WTC11 (cell line): ENCODE results near the gene MAML3. TPM values are rescaled to one million over a fixed set of nuclear protein-coding genes. Genes with fewer than 3 reads are reported as not detected.

Source experiments
- ATAC-seq: fragments of 200-7000 bp; cut with Tn5 transposase; 2 replicates; pipeline ENCODE4 v1.10.0; 2021; ENCODE audit warnings: mild to moderate bottlenecking, moderate library complexity
- CTCF ChIA-PET: fragments of 300-600 bp; sonication (Branson Sonifier 250); formaldehyde crosslinking; loops from one replicate; lab custom pipeline; 2021; ENCODE audit warnings: antibody characterized with exemption; lab: Charles Lee
- POLR2A ChIA-PET: fragments of 350-600 bp; sonication (Branson Sonifier 250); formaldehyde crosslinking; loops from one replicate; lab custom pipeline; 2021; ENCODE audit warnings: antibody characterized with exemption; lab: Charles Lee
- DNase-seq: peaks from one replicate; pipeline ENCODE4 v3.0.0; 2021; ENCODE audit warnings: low spot score
- H3K27ac Mint-ChIP-seq: 2 replicates; pipeline ENCODE4 v1.8.0; 2021; ENCODE audit warnings: mixed read lengths
- H3K27me3 Mint-ChIP-seq: 2 replicates; pipeline ENCODE4 v1.8.0; 2021; ENCODE audit warnings: low read depth, mild to moderate bottlenecking, moderate library complexity, mixed read lengths
- H3K36me3 Mint-ChIP-seq: 2 replicates; pipeline ENCODE4 v1.8.0; 2021; ENCODE audit warnings: mixed read lengths
- H3K4me1 Mint-ChIP-seq: 2 replicates; pipeline ENCODE4 v1.8.0; 2022; ENCODE audit warnings: mixed read lengths
- H3K4me3 Mint-ChIP-seq: 2 replicates; pipeline ENCODE4 v1.8.0; 2021; ENCODE audit warnings: mild to moderate bottlenecking, moderate library complexity, mixed read lengths
- H3K9me3 Mint-ChIP-seq: 2 replicates; pipeline ENCODE4 v1.8.0; 2021; ENCODE audit warnings: mixed read lengths
- ETV6 ChIP-seq: sonication (generic); formaldehyde crosslinking; IDR thresholded peaks from 2 replicates; pipeline ENCODE4 v1.8.1; 2022; ENCODE audit warnings: mild to moderate bottlenecking, missing genetic modification reagents
- FOXK1 ChIP-seq: sonication (generic); formaldehyde crosslinking; IDR thresholded peaks from 2 replicates; pipeline ENCODE4 v1.8.0; 2022; ENCODE audit warnings: mild to moderate bottlenecking, moderate library complexity, missing genetic modification reagents
- HMGA2 ChIP-seq: fragments of 250-450 bp; sonication (Bioruptor Pico); IDR thresholded peaks from 2 replicates; pipeline ENCODE4 v1.4.0; 2021; ENCODE audit warnings: mild to moderate bottlenecking, moderate library complexity
- KAT7 ChIP-seq: sonication (generic); formaldehyde crosslinking; IDR thresholded peaks from 2 replicates; pipeline ENCODE4 v1.8.1; 2023; ENCODE audit warnings: missing genetic modification reagents, mild to moderate bottlenecking, borderline replicate concordance
- MYBL2 ChIP-seq: sonication (generic); formaldehyde crosslinking; IDR thresholded peaks from 2 replicates; pipeline ENCODE4 v1.8.1; 2023; ENCODE audit warnings: mild to moderate bottlenecking, moderate library complexity, missing genetic modification reagents
- NR3C1 ChIP-seq: sonication (generic); formaldehyde crosslinking; conservative IDR thresholded peaks from 2 replicates; pipeline ENCODE4 v1.8.1; 2023; ENCODE audit warnings: low read depth, mild to moderate bottlenecking, missing genetic modification reagents
- SMAD3 ChIP-seq: sonication (generic); formaldehyde crosslinking; IDR thresholded peaks from 2 replicates; pipeline ENCODE4 v1.8.0; 2022; ENCODE audit warnings: missing genetic modification reagents, mild to moderate bottlenecking, borderline replicate concordance
- SP1 ChIP-seq: sonication (generic); formaldehyde crosslinking; conservative IDR thresholded peaks from 2 replicates; pipeline ENCODE4 v1.8.1; 2022; ENCODE audit warnings: missing genetic modification reagents
- ZNF263 ChIP-seq: sonication (generic); formaldehyde crosslinking; IDR thresholded peaks from 2 replicates; pipeline ENCODE4 v1.8.1; 2022; ENCODE audit warnings: low read depth, mild to moderate bottlenecking, moderate library complexity, missing genetic modification reagents
- ZNF671 ChIP-seq: fragments of 250-450 bp; sonication (Bioruptor Pico); IDR thresholded peaks from 2 replicates; pipeline ENCODE4 v1.8.0; 2021; ENCODE audit warnings: mild to moderate bottlenecking
- total RNA-seq: library from RNA; stranded (reverse); gene quantifications from 3 replicates; pipeline ENCODE4 v1.2.3, GENCODE V29; 2021
- TF ChIP-seq, protein P1 (sequence below): sonication (generic); formaldehyde crosslinking; IDR thresholded peaks from 2 replicates; pipeline ENCODE4 v1.8.1; 2023; ENCODE audit warnings: mild to moderate bottlenecking, missing genetic modification reagents, borderline replicate concordance
- TF ChIP-seq, protein P2 (sequence below): sonication (generic); formaldehyde crosslinking; IDR thresholded peaks from 2 replicates; pipeline ENCODE4 v1.8.0; 2022; ENCODE audit warnings: mild to moderate bottlenecking, missing genetic modification reagents
- TF ChIP-seq, protein P3 (sequence below): sonication (generic); formaldehyde crosslinking; IDR thresholded peaks from 2 replicates; pipeline ENCODE4 v1.8.0; 2023; ENCODE audit warnings: missing genetic modification reagents, mild to moderate bottlenecking, borderline replicate concordance
- TF ChIP-seq, protein P4 (sequence below): sonication (generic); formaldehyde crosslinking; IDR thresholded peaks from 2 replicates; pipeline ENCODE4 v1.8.1; 2022; ENCODE audit warnings: missing genetic modification reagents, borderline replicate concordance
- TF ChIP-seq, protein P5 (sequence below): sonication (generic); formaldehyde crosslinking; IDR thresholded peaks from 2 replicates; pipeline ENCODE4 v1.8.0; 2022; ENCODE audit warnings: mild to moderate bottlenecking, missing genetic modification reagents
- TF ChIP-seq, protein P6 (sequence below): fragments of 250-450 bp; sonication (Bioruptor Pico); IDR thresholded peaks from 2 replicates; pipeline ENCODE4 v1.8.0; 2021; ENCODE audit warnings: mild to moderate bottlenecking
- TF ChIP-seq, protein P7 (sequence below): sonication (generic); formaldehyde crosslinking; IDR thresholded peaks from 2 replicates; pipeline ENCODE4 v1.8.1; 2023; ENCODE audit warnings: mild to moderate bottlenecking, missing genetic modification reagents
- TF ChIP-seq, protein P8 (sequence below): sonication (generic); formaldehyde crosslinking; IDR thresholded peaks from 2 replicates; pipeline ENCODE4 v1.8.1; 2022; ENCODE audit warnings: low read depth, missing genetic modification reagents, borderline replicate concordance

The MAML3 gene
- total RNA-seq, 1 experiment from 2014 or later: 7.4 TPM

DNA sequence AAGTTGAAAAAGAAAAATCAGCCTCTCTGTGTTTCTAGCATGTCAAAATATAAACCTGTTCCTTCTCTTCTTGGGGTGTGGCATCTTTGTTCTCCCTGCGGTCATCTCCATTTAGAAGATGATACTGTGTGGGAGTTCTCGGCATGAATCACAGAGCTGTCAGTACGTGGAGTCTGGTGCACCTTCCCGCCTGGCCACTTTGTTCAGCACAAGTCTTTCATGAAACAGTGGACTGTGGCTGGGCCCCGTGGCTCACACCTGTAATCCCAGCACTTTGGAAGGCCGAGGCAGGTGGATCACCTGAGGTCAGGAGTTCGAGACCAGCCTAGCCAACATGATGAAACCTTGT lies 166.5 kb downstream of the MAML3 start:
- no peaks in the 10 kb centered on the region for H3K9me3 Mint-ChIP-seq

DNA sequence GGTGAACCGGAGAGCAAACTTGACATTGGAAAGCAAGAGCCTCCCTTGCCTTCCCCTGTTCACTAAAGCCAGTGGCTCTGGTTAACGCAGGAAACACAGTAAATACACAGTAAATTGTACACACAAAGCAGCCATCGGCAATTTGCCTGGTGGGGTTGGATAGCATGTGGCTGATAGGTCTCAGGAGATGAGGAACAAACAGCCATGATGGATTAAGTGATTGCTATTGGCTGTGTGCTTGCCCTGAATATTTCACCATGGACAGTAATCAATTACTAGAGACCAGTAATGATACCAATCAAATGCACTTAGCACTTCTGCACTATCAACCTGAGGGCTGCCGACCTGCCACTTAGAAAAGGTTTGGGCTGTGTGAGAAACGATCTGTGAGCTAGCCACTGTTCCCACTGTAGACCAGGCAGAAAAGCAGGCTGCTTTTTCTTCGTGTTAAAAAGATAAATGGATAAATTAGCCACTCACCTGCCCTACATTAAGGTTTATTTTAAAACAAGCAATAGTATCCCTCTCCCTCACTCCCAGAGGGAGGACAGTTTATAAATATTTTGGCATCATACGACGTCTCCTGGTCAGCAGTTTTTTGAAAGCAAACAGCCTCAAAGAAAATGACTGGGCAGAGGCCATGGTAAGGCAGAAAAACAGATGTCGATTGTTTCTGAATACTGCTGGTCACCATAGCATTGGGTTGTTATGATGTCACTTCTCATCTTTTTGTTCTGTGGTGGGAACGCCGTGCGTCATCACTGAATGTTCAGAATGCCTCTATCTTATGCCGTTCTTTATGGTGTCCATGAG lies 167.1 kb downstream of the MAML3 start:
- H3K36me3 Mint-ChIP-seq: no peaks in the 10 kb centered on the region
- H3K27me3 Mint-ChIP-seq: no peaks in the 10 kb centered on the region
- ChIA-PET CTCF (no interaction called here), POLR2A (no interaction called here)
- H3K27ac Mint-ChIP-seq: no peak overlapping the region; the same call in 1 of the 2 replicates
- DNase-seq (no peak), ATAC-seq (no peak)
- H3K9me3 Mint-ChIP-seq: no peaks in the 10 kb centered on the region
- H3K4me3 Mint-ChIP-seq: no peak overlapping the region
- H3K4me1 Mint-ChIP-seq: peaks cover 24% of the 10 kb centered on the region
- TF ChIP-seq ZNF263 (CRISPR knock-in tag) (no peak), FOXK1 (no peak), SMAD3 (CRISPR knock-in tag) (no peak)
- TF ChIP-seq, protein P1, sequence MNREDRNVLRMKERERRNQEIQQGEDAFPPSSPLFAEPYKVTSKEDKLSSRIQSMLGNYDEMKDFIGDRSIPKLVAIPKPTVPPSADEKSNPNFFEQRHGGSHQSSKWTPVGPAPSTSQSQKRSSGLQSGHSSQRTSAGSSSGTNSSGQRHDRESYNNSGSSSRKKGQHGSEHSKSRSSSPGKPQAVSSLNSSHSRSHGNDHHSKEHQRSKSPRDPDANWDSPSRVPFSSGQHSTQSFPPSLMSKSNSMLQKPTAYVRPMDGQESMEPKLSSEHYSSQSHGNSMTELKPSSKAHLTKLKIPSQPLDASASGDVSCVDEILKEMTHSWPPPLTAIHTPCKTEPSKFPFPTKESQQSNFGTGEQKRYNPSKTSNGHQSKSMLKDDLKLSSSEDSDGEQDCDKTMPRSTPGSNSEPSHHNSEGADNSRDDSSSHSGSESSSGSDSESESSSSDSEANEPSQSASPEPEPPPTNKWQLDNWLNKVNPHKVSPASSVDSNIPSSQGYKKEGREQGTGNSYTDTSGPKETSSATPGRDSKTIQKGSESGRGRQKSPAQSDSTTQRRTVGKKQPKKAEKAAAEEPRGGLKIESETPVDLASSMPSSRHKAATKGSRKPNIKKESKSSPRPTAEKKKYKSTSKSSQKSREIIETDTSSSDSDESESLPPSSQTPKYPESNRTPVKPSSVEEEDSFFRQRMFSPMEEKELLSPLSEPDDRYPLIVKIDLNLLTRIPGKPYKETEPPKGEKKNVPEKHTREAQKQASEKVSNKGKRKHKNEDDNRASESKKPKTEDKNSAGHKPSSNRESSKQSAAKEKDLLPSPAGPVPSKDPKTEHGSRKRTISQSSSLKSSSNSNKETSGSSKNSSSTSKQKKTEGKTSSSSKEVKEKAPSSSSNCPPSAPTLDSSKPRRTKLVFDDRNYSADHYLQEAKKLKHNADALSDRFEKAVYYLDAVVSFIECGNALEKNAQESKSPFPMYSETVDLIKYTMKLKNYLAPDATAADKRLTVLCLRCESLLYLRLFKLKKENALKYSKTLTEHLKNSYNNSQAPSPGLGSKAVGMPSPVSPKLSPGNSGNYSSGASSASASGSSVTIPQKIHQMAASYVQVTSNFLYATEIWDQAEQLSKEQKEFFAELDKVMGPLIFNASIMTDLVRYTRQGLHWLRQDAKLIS (CRISPR knock-in tag): no peak
- TF ChIP-seq, protein P2, sequence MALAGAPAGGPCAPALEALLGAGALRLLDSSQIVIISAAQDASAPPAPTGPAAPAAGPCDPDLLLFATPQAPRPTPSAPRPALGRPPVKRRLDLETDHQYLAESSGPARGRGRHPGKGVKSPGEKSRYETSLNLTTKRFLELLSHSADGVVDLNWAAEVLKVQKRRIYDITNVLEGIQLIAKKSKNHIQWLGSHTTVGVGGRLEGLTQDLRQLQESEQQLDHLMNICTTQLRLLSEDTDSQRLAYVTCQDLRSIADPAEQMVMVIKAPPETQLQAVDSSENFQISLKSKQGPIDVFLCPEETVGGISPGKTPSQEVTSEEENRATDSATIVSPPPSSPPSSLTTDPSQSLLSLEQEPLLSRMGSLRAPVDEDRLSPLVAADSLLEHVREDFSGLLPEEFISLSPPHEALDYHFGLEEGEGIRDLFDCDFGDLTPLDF (CRISPR knock-in tag): no peak
- TF ChIP-seq, protein P3, sequence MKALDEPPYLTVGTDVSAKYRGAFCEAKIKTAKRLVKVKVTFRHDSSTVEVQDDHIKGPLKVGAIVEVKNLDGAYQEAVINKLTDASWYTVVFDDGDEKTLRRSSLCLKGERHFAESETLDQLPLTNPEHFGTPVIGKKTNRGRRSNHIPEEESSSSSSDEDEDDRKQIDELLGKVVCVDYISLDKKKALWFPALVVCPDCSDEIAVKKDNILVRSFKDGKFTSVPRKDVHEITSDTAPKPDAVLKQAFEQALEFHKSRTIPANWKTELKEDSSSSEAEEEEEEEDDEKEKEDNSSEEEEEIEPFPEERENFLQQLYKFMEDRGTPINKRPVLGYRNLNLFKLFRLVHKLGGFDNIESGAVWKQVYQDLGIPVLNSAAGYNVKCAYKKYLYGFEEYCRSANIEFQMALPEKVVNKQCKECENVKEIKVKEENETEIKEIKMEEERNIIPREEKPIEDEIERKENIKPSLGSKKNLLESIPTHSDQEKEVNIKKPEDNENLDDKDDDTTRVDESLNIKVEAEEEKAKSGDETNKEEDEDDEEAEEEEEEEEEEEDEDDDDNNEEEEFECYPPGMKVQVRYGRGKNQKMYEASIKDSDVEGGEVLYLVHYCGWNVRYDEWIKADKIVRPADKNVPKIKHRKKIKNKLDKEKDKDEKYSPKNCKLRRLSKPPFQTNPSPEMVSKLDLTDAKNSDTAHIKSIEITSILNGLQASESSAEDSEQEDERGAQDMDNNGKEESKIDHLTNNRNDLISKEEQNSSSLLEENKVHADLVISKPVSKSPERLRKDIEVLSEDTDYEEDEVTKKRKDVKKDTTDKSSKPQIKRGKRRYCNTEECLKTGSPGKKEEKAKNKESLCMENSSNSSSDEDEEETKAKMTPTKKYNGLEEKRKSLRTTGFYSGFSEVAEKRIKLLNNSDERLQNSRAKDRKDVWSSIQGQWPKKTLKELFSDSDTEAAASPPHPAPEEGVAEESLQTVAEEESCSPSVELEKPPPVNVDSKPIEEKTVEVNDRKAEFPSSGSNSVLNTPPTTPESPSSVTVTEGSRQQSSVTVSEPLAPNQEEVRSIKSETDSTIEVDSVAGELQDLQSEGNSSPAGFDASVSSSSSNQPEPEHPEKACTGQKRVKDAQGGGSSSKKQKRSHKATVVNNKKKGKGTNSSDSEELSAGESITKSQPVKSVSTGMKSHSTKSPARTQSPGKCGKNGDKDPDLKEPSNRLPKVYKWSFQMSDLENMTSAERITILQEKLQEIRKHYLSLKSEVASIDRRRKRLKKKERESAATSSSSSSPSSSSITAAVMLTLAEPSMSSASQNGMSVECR (CRISPR knock-in tag): no peak
- TF ChIP-seq, protein P4, sequence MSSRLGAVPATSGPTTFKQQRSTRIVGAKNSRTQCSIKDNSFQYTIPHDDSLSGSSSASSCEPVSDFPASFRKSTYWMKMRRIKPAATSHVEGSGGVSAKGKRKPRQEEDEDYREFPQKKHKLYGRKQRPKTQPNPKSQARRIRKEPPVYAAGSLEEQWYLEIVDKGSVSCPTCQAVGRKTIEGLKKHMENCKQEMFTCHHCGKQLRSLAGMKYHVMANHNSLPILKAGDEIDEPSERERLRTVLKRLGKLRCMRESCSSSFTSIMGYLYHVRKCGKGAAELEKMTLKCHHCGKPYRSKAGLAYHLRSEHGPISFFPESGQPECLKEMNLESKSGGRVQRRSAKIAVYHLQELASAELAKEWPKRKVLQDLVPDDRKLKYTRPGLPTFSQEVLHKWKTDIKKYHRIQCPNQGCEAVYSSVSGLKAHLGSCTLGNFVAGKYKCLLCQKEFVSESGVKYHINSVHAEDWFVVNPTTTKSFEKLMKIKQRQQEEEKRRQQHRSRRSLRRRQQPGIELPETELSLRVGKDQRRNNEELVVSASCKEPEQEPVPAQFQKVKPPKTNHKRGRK (CRISPR knock-in tag): no peak

More for the DNA sequence above, 166.5 kb downstream of the MAML3 start:
- CTCF ChIA-PET: no interaction called here
- POLR2A ChIA-PET: no interaction called here
- H3K27ac Mint-ChIP-seq: no peak overlapping the region
- no peak for DNase-seq
- TF ChIP-seq MYBL2 (no peak), SP1 (CRISPR knock-in tag) (no peak), KAT7 (CRISPR knock-in tag) (no peak), ETV6 (CRISPR knock-in tag) (no peak), NR3C1 (CRISPR knock-in tag) (no peak), HMGA2 (CRISPR knock-in tag) (no peak), ZNF671 (CRISPR knock-in tag) (no peak)
- TF ChIP-seq, protein P5, sequence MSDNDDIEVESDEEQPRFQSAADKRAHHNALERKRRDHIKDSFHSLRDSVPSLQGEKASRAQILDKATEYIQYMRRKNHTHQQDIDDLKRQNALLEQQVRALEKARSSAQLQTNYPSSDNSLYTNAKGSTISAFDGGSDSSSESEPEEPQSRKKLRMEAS (CRISPR knock-in tag): no peak
- TF ChIP-seq, protein P6, sequence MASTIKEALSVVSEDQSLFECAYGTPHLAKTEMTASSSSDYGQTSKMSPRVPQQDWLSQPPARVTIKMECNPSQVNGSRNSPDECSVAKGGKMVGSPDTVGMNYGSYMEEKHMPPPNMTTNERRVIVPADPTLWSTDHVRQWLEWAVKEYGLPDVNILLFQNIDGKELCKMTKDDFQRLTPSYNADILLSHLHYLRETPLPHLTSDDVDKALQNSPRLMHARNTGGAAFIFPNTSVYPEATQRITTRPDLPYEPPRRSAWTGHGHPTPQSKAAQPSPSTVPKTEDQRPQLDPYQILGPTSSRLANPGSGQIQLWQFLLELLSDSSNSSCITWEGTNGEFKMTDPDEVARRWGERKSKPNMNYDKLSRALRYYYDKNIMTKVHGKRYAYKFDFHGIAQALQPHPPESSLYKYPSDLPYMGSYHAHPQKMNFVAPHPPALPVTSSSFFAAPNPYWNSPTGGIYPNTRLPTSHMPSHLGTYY (CRISPR knock-in tag): no peak
- TF ChIP-seq, protein P7, sequence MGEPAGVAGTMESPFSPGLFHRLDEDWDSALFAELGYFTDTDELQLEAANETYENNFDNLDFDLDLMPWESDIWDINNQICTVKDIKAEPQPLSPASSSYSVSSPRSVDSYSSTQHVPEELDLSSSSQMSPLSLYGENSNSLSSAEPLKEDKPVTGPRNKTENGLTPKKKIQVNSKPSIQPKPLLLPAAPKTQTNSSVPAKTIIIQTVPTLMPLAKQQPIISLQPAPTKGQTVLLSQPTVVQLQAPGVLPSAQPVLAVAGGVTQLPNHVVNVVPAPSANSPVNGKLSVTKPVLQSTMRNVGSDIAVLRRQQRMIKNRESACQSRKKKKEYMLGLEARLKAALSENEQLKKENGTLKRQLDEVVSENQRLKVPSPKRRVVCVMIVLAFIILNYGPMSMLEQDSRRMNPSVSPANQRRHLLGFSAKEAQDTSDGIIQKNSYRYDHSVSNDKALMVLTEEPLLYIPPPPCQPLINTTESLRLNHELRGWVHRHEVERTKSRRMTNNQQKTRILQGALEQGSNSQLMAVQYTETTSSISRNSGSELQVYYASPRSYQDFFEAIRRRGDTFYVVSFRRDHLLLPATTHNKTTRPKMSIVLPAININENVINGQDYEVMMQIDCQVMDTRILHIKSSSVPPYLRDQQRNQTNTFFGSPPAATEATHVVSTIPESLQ (CRISPR knock-in tag): no peak
- TF ChIP-seq, protein P8, sequence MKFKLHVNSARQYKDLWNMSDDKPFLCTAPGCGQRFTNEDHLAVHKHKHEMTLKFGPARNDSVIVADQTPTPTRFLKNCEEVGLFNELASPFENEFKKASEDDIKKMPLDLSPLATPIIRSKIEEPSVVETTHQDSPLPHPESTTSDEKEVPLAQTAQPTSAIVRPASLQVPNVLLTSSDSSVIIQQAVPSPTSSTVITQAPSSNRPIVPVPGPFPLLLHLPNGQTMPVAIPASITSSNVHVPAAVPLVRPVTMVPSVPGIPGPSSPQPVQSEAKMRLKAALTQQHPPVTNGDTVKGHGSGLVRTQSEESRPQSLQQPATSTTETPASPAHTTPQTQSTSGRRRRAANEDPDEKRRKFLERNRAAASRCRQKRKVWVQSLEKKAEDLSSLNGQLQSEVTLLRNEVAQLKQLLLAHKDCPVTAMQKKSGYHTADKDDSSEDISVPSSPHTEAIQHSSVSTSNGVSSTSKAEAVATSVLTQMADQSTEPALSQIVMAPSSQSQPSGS (CRISPR knock-in tag): no peak
- TF ChIP-seq, all 79 proteins: peak for 0
- Mint-ChIP-seq H3K4me1 (peaks cover 24% of the 10 kb centered on the region), H3K27me3 (no peaks in the 10 kb centered on the region), H3K36me3 (no peaks in the 10 kb centered on the region), H3K4me3 (no peak overlapping the region)
- no peak for ATAC-seq
